Keratinocyte (primary cell): ENCODE results near the gene TAS2R50. TPM values are rescaled to one million over a fixed set of nuclear protein-coding genes. Genes with fewer than 3 reads are reported as not detected.

ENCODE experiments used
- DNase-seq: peaks from one replicate; pipeline ENCODE4 v3.0.0-alpha.2; 2011; ENCODE audit warnings: low read depth, missing footprints, low spot score
- FAIRE-seq: peaks from 2 replicates; lab custom pipeline; 2011; peaks lifted over from hg19 to GRCh38; lab: Jason Lieb, UNC
- H2AFZ ChIP-seq: 2 replicates; pipeline ENCODE4 v1.6.0; 2012; ENCODE audit warnings: low read length, control low read depth, inconsistent platforms; ENCODE audit not compliant: control insufficient read depth
- H3K27ac ChIP-seq: 2 replicates; pipeline ENCODE4 v1.5.1; 2011; ENCODE audit warnings: low read length; ENCODE audit not compliant: control insufficient read depth, insufficient read depth
- H3K27me3 ChIP-seq: 3 replicates; pipeline ENCODE4 v1.6.0; 2011; ENCODE audit warnings: low read length; ENCODE audit not compliant: control insufficient read depth, insufficient read depth; ENCODE audit errors: extremely low read depth
- H3K36me3 ChIP-seq, 2 experiments: 2 replicates in 1 of 2; 3 replicates in 1 of 2; pipeline ENCODE4 v1.5.1; 2011; ENCODE audit warnings: low read length in 2 of 2, mild to moderate bottlenecking in 1 of 2; ENCODE audit not compliant: control insufficient read depth in 2 of 2, insufficient read depth in 2 of 2; ENCODE audit errors: extremely low read depth in 1 of 2
- H3K4me1 ChIP-seq: 3 replicates; pipeline ENCODE4 v1.5.1; 2011; ENCODE audit warnings: low read length; ENCODE audit not compliant: control insufficient read depth, insufficient read depth; ENCODE audit errors: extremely low read depth
- H3K4me2 ChIP-seq: 3 replicates; pipeline ENCODE4 v1.6.0; 2011; ENCODE audit warnings: low read depth, low read length; ENCODE audit not compliant: control insufficient read depth, insufficient read depth; ENCODE audit errors: extremely low read depth
- H3K4me3 ChIP-seq, 3 experiments: fragments of 200-600 bp in 1 of 3; sonication (generic) in 1 of 3; 2 replicates in 2 of 3; 3 replicates in 1 of 3; pipeline ENCODE4 v1.5.1; 2011 to 2016; ENCODE audit warnings: low read length in 3 of 3, mild to moderate bottlenecking in 3 of 3, control low read depth in 2 of 3, inconsistent platforms in 1 of 3, low read depth in 1 of 3, mixed read lengths in 1 of 3, mixed run types in 1 of 3, moderate library complexity in 1 of 3; ENCODE audit not compliant: control insufficient read depth in 2 of 3, insufficient read depth in 2 of 3; ENCODE audit errors: extremely low read depth in 1 of 3
- H3K79me2 ChIP-seq: 2 replicates; pipeline ENCODE4 v1.6.0; 2012; ENCODE audit warnings: low read length; ENCODE audit not compliant: control insufficient read depth, insufficient read depth
- H3K9ac ChIP-seq: 3 replicates; pipeline ENCODE4 v1.6.0; 2011; ENCODE audit warnings: low read length; ENCODE audit not compliant: control insufficient read depth, insufficient read depth; ENCODE audit errors: extremely low read depth
- H3K9me1 ChIP-seq: 3 replicates; pipeline ENCODE4 v1.6.0; 2011; ENCODE audit warnings: low read length; ENCODE audit not compliant: control insufficient read depth, insufficient read depth; ENCODE audit errors: extremely low read depth
- H3K9me3 ChIP-seq: 2 replicates; pipeline ENCODE4 v1.5.1; 2012; ENCODE audit warnings: low read depth, low read length; ENCODE audit not compliant: control insufficient read depth
- H4K20me1 ChIP-seq: 3 replicates; pipeline ENCODE4 v1.6.0; 2011; ENCODE audit warnings: low read length; ENCODE audit not compliant: control insufficient read depth, insufficient read depth; ENCODE audit errors: extremely low read depth
- EZH2 ChIP-seq: IDR thresholded peaks from one replicate; pipeline ENCODE4 v1.6.1; 2012; ENCODE audit warnings: inconsistent platforms, mild to moderate bottlenecking, low read length, moderate library complexity
- dilution Hi-C: fragments of 300-500 bp; cut with MboI; formaldehyde crosslinking; loops from one replicate; pipeline ENCODE4 v1.7.0; 2020; ENCODE audit warnings: low sequenced_read_pairs; ENCODE audit not compliant: extremely low pct_ligation_motif_present
- polyA plus RNA-seq, 5 experiments: library from polyadenylated mRNA; depleted of rRNA in 3 of 5; stranded (reverse) in 3 of 5; stranded (forward) in 1 of 5; unstranded in 1 of 5; fragments of >200 nt; gene quantifications; 1 replicate in 1 of 5; 2 replicates in 3 of 5; 3 replicates in 1 of 5; pipeline versions ENCODE4 v1.2.1 to v1.2.3, GENCODE V29; 2011 to 2012; ENCODE audit warnings: missing spikeins in 2 of 5, low read depth in 1 of 5, low replicate concordance in 1 of 5
- TF ChIP-seq, protein P1 (sequence below), 3 experiments: IDR thresholded peaks in 1 of 3; conservative IDR thresholded peaks in 1 of 3; optimal IDR thresholded peaks in 1 of 3; 2 replicates in 2 of 3; 3 replicates in 1 of 3; pipeline versions ENCODE3 to v1.5.1; 2011; ENCODE audit warnings: low read length in 3 of 3, mild to moderate bottlenecking in 3 of 3, moderate library complexity in 2 of 3, control low read depth in 1 of 3, inconsistent platforms in 1 of 3; ENCODE audit not compliant: insufficient read depth in 2 of 3; ENCODE audit errors: extremely low read depth in 1 of 3

Gene TAS2R50
- polyA plus RNA-seq, 1 donor (not counting 4 experiments of a cell fraction or from before 2014, with no cell fraction given): 0.10 TPM

DNA sequence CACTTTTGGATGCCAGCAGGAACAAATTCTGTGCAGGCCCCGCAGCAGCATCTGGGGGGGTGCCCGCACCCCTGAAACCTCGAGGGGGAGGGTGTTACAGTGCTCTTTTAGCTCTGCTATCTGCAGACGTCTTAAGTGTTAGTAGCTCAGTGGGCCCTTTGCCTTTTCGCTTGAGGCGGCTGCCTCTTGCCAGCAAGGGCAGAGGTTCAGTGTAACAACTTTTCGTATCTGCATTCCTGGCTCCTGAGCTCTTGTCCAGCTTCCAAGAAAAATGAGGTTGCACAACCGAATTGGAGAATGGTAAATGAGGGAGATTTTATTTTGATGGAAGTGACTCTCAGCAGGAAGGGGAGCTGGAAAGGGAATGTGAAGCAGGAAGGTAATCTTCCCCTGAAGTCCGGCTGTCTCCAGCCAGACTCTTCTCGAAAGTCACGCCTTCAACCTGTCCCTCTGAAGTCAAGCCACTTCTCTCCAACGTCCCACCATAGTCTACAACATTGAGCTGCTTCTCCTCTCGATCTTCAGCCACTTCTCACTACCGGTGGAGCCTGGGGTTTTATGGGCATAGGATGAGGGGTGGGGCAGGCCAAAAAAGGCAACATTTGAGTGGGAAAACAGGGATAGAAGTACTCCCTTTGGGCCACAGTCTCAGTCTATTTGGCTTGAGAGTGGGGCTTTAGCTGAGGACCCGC is 17.8 kb downstream of the TAS2R50 start:
- DNase-seq: no peak
- Histone ChIP-seq H3K27ac (no peak overlapping the region), H3K4me1 (peaks cover 17% of the 10 kb centered on the region), H2AFZ (peak overlapping the region; percentile 35), H3K79me2 (no peaks in the 10 kb centered on the region), H3K4me2 (peak overlapping the region; percentile 50), H3K27me3 (no peaks in the 10 kb centered on the region), H3K9me1 (no peaks in the 10 kb centered on the region), H3K36me3 (no peaks in the 10 kb centered on the region), H4K20me1 (no peaks in the 10 kb centered on the region), H3K9me3 (no peaks in the 10 kb centered on the region), H3K9ac (no peak overlapping the region), H3K4me3 (no peak overlapping the region)
- TF ChIP-seq EZH2: no peak
- TF ChIP-seq, protein P1, sequence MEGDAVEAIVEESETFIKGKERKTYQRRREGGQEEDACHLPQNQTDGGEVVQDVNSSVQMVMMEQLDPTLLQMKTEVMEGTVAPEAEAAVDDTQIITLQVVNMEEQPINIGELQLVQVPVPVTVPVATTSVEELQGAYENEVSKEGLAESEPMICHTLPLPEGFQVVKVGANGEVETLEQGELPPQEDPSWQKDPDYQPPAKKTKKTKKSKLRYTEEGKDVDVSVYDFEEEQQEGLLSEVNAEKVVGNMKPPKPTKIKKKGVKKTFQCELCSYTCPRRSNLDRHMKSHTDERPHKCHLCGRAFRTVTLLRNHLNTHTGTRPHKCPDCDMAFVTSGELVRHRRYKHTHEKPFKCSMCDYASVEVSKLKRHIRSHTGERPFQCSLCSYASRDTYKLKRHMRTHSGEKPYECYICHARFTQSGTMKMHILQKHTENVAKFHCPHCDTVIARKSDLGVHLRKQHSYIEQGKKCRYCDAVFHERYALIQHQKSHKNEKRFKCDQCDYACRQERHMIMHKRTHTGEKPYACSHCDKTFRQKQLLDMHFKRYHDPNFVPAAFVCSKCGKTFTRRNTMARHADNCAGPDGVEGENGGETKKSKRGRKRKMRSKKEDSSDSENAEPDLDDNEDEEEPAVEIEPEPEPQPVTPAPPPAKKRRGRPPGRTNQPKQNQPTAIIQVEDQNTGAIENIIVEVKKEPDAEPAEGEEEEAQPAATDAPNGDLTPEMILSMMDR (optimal IDR thresholded peaks at IDR 0.05 in 1 of 3, IDR thresholded peaks at IDR 0.05 in 1 of 3, conservative IDR thresholded peaks at IDR 0.05 in 1 of 3; ENCODE audit: extremely low read depth in 1 of 3, insufficient read depth in 2 of 3, low read length in 3 of 3): no peak
- peak; percentile 84 for FAIRE-seq
- dilution Hi-C loops: no loop called here

DNA sequence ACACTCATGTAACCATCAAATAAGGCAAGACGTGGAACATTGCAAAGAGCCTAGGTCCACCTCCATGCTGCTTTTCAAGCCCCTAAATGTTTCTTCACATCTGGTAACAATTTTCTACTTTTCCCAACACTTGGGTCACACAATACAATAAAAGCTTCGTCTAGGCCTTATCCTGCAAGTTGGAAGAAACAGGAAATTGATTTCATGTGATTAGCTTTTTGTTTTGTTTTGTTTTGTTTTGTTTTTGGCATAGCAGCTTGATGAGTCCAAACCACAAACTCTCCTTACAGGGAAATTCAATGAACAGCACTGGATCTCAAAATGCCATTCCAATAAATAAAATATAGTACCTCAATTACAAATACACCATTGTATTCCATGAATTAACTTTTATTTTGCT is 19.3 kb downstream of the TAS2R50 start:
- Histone ChIP-seq H4K20me1 (no peaks in the 10 kb centered on the region), H3K9ac (no peak overlapping the region), H3K4me2 (peak overlapping the region; percentile 16), H3K9me3 (no peaks in the 10 kb centered on the region), H3K4me1 (peaks cover 17% of the 10 kb centered on the region), H3K4me3 (no peak overlapping the region), H3K79me2 (no peaks in the 10 kb centered on the region), H3K36me3 (no peaks in the 10 kb centered on the region), H3K27me3 (no peaks in the 10 kb centered on the region), H3K9me1 (no peaks in the 10 kb centered on the region), H3K27ac (no peak overlapping the region), H2AFZ (peak overlapping the region; percentile 36)
- TF ChIP-seq, protein P1 (optimal IDR thresholded peaks at IDR 0.05 in 1 of 3, IDR thresholded peaks at IDR 0.05 in 1 of 3, conservative IDR thresholded peaks at IDR 0.05 in 1 of 3; ENCODE audit: extremely low read depth in 1 of 3, insufficient read depth in 2 of 3, low read length in 3 of 3): no peak
- TF ChIP-seq EZH2: no peak
- dilution Hi-C loops: no loop called here
- no peak for FAIRE-seq
- no peak for DNase-seq
